ENCODE measurements around the gene ATF1. TPM values are rescaled to one million over a fixed set of nuclear protein-coding genes. Genes with fewer than 3 reads are reported as not detected.
"Not testable (repeated sequence)": the region's sequence is repeated elsewhere in the genome, so short reads cannot be mapped to it uniquely, and the experiment has no call there.

ATF1 gene
- total RNA-seq, 6 experiments from 2014 or later, result 33.6 to 37.7 (median 34.4) TPM

DNA sequence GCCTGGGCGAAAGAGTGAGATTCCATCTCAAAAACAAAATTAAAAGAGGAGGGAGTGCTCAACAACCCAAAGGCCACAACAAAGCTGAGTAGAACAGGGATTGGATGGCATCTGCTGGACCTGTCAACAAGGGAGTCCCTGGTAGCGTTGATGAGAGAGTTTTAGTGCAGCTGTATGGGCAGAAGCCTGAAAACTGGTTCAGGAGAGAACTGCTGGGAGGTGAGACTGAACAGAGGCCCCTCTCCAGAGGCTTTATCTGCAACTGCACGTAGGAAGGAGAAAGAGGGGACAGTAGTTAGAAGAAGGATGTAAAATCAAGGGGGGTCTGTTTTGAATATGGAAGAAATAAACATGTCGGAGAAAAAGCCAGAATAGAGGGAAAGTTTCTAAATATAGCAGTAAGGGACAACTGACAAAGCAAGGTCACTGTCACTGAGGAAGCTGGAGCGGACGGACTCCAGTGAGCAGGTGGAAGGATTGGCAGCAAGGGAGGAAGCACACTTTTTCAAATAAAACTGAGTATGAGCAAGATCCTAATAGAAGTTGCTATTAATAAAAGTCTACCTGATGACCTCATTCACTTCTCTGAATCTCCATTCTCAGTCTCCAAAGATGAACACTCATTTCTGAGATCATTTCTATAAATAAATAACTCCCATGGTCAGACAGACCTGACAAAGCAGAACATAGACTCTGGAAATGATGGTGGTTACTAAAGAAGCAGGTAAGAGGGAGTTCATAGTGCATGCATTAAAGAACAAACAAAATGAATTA lies 11.8 kb upstream of the ATF1 start:
- no peaks in the 10 kb centered on the region for H3K9me3 Mint-ChIP-seq
- DNase-seq, result no peak
- TF ChIP-seq CTCF (IDR thresholded peaks at IDR 0.05), result no peak
- peak overlapping the region; percentile 14; the same call in 1 of the 2 replicates for H3K27ac Mint-ChIP-seq
- H3K4me3 Mint-ChIP-seq, result peak overlapping the region; percentile 1; the same call in 1 of the 2 replicates
- no peaks in the 10 kb centered on the region; the same call in none of the 2 replicates for H3K27me3 Mint-ChIP-seq (ENCODE audit: insufficient read depth)
- peaks cover 17% of the 10 kb centered on the region for H3K4me1 Mint-ChIP-seq (ENCODE audit: low read depth)
- peaks cover 10% of the 10 kb centered on the region for H3K36me3 Mint-ChIP-seq (ENCODE audit: low read depth)

- Mint-ChIP-seq H3K4me1 (ENCODE audit: low read depth) (peaks cover 17% of the 10 kb centered on the region), H3K36me3 (ENCODE audit: low read depth) (peaks cover 6% of the 10 kb centered on the region), H3K4me3 (no peak overlapping the region), H3K27me3 (ENCODE audit: insufficient read depth) (no peaks in the 10 kb centered on the region; the same call in none of the 2 replicates), H3K9me3 (no peaks in the 10 kb centered on the region), H3K27ac (no peak overlapping the region)
- TF ChIP-seq CTCF (IDR thresholded peaks at IDR 0.05), result no peak
- no peak for DNase-seq
These were observed 10.6 kb upstream of the ATF1 start for GRCh38 chr12:50753232-50753769.

GRCh38 chr12:50764286-50765094 lies 589 bp downstream of the ATF1 start:
- H3K9me3 Mint-ChIP-seq, result no peaks in the 10 kb centered on the region
- peaks cover 35% of the 10 kb centered on the region for H3K4me1 Mint-ChIP-seq (ENCODE audit: low read depth)
- H3K36me3 Mint-ChIP-seq (ENCODE audit: low read depth), result peaks cover 16% of the 10 kb centered on the region
- peak overlapping the region; percentile 90 for H3K4me3 Mint-ChIP-seq
- peak overlapping the region; percentile 97 for H3K27ac Mint-ChIP-seq
- TF ChIP-seq CTCF (IDR thresholded peaks at IDR 0.05), result no peak
- peak; percentile 28 for DNase-seq
- H3K27me3 Mint-ChIP-seq (ENCODE audit: insufficient read depth), result no peaks in the 10 kb centered on the region

- peak; percentile 87 for TF ChIP-seq CTCF (IDR thresholded peaks at IDR 0.05)
- peaks cover 16% of the 10 kb centered on the region for H3K36me3 Mint-ChIP-seq (ENCODE audit: low read depth)
- H3K4me1 Mint-ChIP-seq (ENCODE audit: low read depth), result peaks cover 35% of the 10 kb centered on the region
- H3K27ac Mint-ChIP-seq, result peak overlapping the region; percentile 77
- peak; percentile 56 for DNase-seq
- peak overlapping the region; percentile 90 for H3K4me3 Mint-ChIP-seq
- H3K27me3 Mint-ChIP-seq (ENCODE audit: insufficient read depth), result no peaks in the 10 kb centered on the region
- no peaks in the 10 kb centered on the region for H3K9me3 Mint-ChIP-seq
These were observed 1.4 kb downstream of the ATF1 start for GRCh38 chr12:50765095-50765911.

DNA sequence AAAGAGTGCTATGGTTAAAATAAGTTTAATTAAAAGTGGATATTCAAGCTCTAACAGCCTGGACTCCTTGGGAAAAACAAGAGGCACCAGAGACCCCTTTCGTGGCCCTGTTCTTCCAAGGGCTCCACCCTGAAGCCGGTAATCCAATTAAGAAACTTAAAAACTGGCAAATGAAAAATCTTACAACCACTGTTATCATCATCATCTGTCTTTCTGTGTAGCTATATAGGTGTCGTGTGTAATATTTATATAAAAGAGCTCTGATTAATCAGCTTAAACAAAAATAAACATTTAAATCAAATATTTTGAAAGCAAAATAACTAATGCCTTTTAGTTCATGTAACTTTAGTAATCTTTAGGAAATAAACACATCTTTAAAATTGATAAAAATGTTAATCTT lies 4.5 kb downstream of the ATF1 start:
- TF ChIP-seq CTCF (IDR thresholded peaks at IDR 0.05), result no peak
- DNase-seq, result no peak
- H3K9me3 Mint-ChIP-seq, result no peaks in the 10 kb centered on the region
- H3K4me3 Mint-ChIP-seq, result no peak overlapping the region
- H3K27me3 Mint-ChIP-seq (ENCODE audit: insufficient read depth), result no peaks in the 10 kb centered on the region
- no peak overlapping the region for H3K27ac Mint-ChIP-seq
- H3K4me1 Mint-ChIP-seq (ENCODE audit: low read depth), result peaks cover 29% of the 10 kb centered on the region
- H3K36me3 Mint-ChIP-seq (ENCODE audit: low read depth), result peaks cover 15% of the 10 kb centered on the region

DNA sequence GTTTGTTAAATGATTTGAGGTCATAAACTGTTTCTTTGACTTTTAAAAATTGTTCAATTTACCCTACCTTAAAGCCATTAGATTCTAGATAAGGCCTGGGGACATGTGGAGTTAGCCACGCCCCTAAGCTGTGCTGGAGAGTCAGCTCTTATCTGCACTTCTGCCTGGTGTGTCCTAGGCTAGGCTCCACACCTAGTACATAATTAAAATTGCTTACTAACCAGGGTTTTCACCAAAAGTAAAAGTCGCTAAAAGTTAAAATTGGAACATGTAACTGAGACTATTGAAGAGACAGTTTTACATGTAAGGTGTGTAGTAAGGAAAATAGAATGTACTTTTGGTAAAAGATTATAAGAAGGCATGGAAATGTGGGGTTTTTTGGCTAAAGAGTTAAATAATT lies 4.9 kb downstream of the ATF1 start:
- Mint-ChIP-seq H3K36me3 (ENCODE audit: low read depth) (peaks cover 15% of the 10 kb centered on the region), H3K4me1 (ENCODE audit: low read depth) (peaks cover 29% of the 10 kb centered on the region)
- H3K27ac Mint-ChIP-seq; H3K27me3 Mint-ChIP-seq (ENCODE audit: insufficient read depth); H3K9me3 Mint-ChIP-seq; H3K4me3 Mint-ChIP-seq; DNase-seq: not testable (repeated sequence)
